GM12892 (cell line): ENCODE results near the gene FSIP1. TPM values are rescaled to one million over a fixed set of nuclear protein-coding genes. Genes with fewer than 3 reads are reported as not detected.
A peak's percentile ranks its signal among the peaks of the same experiment; 100 is the strongest.
"Not testable (repeated sequence)": the region's sequence is repeated elsewhere in the genome, so short reads cannot be mapped to it uniquely, and the experiment has no call there.

ENCODE experiments used
- DNase-seq: peaks from one replicate; pipeline ENCODE4 v3.0.0; 2011; ENCODE audit not compliant: insufficient read length
- FAIRE-seq: peaks from 2 replicates; lab custom pipeline; 2011; peaks lifted over from hg19 to GRCh38; lab: Jason Lieb, UNC
- POLR2A ChIP-seq: IDR thresholded peaks from 2 replicates; pipeline ENCODE4 v1.6.1; 2011; ENCODE audit warnings: low read depth, low read length, control low read depth
- POLR2AphosphoS5 ChIP-seq: IDR thresholded peaks from 2 replicates; pipeline ENCODE4 v1.6.1; 2011; ENCODE audit warnings: low read depth, low read length, control low read depth
- TAF1 ChIP-seq: IDR thresholded peaks from 2 replicates; pipeline ENCODE4 v1.6.1; 2011; ENCODE audit warnings: low read depth, mild to moderate bottlenecking, control low read depth, low read length, borderline replicate concordance
- polyA plus RNA-seq: library from polyadenylated mRNA; unstranded; fragments of >200 nt; gene quantifications from one replicate; pipeline ENCODE4 v1.2.1, GENCODE V29; 2012; ENCODE audit warnings: missing spikeins, inconsistent platforms; ENCODE audit not compliant: missing spikeins

FSIP1 gene
- not detected for polyA plus RNA-seq

DNA sequence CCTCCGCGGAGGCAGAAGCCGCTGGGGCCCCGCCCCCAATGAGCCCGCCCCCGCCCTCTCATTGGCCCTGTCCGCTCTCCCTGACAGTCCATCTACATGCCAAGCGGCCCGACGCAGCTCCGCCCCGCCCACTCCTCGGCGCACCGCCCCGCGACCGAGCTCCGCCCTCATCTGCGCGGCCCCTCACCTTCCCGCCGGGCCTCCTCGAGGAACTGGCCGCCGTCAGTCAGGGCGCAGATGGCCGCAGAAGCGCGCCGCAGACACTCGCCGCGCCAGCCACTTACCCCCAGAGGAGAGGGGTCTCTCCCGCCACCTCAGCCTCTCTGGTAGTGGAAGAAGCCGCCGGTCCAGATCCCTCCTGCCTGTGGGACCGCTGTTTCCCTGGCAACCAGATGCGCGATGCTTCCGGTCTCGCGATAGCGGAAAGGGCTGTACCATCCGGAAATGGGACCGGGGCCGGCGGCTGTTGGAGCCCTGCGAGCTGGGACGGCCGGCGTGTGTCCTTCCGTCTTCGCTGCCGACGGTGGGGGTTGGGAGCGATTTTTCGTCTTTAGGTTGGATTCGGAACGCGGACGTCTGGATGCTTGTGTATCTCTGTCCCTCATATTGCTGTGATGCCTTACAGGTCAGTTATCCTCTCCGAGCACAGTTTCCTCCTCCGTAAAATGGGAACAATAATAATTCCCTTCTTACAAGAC, at the start of gene FSIP1:
FSIP1 (minus strand) TSS at position 401 of the 698 bp plus-strand sequence. CDS start 6,317 bp downstream, outside the sequence.
- DNase-seq, result peak; percentile 91
- TF ChIP-seq POLR2A (peak; percentile 89), TAF1 (peak; percentile 79; the same call in 1 of the 2 replicates), POLR2AphosphoS5 (peak; percentile 90)
- FAIRE-seq, result peak; percentile 96

DNA sequence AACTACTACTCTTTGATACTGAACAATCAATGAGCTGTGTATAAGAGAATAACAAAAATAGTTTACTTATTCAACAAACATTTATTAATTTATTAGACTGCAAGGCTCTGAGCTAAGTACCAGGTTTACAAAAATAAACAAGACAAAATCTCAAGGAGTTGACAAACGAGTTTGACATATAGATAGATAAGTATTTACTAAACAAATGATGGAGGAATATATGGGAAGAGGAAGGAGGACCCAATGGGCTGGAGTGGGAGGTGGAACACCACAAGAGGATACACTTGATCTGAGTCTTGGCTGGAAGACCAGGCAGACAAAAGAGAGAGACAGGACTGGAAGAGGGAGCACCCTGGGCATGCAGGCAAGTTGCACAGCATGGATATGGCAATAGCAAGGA, 47.5 kb upstream of the FSIP1 start:
- DNase-seq (no peak), FAIRE-seq (no peak)
- TF ChIP-seq TAF1, result no peak
- no peak for TF ChIP-seq POLR2AphosphoS5
- TF ChIP-seq POLR2A, result no peak

DNA sequence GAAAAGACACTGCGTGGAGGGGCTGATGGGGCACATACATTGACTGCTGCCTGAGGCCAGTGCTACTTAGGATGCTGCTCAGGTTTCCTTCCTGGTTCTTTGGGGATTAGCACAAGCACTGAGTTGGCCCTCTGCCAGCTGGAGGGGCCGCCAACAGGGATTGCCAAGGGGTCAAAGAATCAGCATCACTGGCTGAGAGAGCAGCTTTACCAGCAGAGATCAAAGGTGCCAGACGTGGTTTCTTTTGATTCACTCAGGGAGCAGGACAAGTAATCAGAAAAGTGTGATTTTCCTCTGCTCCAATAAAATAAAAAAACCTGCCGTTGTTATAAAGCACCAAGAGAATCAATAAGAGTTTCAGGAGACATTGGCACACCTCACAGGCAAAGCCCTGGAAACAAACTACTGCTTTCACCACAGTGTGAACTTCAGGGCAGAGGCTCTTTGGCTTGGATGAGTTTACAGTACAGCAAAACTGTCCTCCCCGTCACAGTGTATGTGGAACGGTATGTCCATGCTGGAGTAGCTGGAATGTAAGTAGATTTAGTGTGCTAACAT, 45.8 kb upstream of the FSIP1 start:
- DNase-seq, result no peak
- no peak for FAIRE-seq
- TF ChIP-seq POLR2A (no peak), TAF1 (no peak), POLR2AphosphoS5 (no peak)

DNA sequence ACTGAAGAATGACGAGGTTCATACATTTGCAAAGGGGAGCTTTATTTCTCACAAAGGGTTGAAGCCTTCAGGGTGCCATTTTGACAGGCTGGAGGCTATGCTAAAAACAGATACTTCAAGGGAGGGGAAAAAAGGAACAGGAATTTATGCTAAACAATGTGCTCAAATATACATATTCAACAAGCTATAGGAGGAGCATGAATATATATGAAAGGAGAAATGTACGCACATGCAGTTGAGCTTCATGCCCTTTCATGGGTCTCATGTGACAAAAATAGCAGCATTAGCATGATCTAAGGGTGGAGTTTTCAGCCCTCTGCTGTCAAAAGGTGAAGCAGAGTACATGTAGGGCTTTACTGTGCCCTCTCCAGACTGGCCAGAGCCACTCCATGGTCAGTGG, 44.3 kb upstream of the FSIP1 start:
- FAIRE-seq (no peak), DNase-seq (no peak)
- TF ChIP-seq TAF1, result no peak
- TF ChIP-seq POLR2AphosphoS5, result no peak
- TF ChIP-seq POLR2A, result no peak

DNA sequence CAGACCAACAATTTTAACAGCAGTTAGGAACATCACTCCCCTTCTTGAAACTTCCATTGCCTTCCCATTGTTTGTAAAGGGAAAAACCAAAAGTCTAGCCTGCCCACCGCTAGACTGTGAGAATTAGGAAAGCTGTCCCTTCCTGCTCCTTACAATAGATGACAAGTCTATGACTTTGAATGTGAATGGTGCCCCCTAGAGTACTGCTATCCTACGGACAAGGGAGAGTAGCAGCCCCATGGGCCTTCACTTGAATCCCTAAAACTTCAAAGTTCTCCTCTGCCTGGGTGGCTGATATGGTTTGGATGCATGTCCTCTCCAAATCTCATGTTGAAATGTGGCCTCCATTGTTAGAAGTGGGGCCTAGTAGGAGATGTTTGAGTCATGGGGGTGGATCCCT, 41.0 kb upstream of the FSIP1 start:
- TF ChIP-seq TAF1 (no peak), POLR2A (no peak), POLR2AphosphoS5 (no peak)
- no peak for FAIRE-seq
- DNase-seq, result no peak

DNA sequence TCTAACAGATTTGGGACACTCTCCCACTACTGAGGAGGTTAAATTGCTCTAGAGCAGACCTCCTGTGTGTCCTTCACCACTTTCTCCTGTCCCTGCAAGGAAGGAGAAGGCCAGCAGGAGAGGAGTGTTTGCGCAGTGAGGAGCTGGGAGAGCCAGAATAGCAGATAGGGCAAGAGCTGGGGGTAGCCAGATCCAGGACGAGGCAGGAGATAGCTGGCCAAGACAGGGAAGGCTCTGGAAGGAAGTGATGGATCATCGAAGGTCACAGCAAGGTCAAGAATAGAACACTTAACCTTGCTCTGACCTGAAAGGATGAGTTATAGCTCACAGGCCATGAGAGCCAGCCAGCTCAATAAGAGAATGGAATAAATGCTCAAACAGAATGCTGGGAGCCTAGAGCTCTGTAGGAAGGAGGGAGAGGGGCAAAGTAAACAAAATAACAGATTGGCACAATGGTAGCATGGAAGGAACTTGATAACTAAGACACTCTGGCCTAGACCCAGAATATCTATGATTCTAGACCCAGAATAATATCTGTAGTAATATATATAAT, 37.5 kb upstream of the FSIP1 start:
- no peak for FAIRE-seq
- no peak for DNase-seq
- TF ChIP-seq POLR2A, result no peak
- no peak for TF ChIP-seq TAF1
- no peak for TF ChIP-seq POLR2AphosphoS5

DNA sequence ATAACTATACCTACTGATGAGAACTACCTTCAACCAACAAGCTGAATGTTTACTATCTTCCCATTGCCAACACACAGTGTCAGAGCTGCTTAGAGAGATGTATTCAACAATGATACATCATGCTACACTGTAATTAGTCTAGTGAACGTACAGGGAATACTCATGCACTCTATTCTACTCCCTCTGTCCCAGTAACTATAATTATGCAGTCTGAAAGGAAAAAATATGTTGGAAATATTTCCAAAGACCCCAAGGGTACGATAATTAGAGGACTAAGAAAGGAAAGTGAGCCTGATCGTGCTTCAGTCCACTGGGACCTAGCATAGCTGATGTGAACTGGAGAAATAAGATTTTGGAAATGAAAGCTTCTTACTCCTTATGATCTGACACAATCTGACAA, 36.9 kb upstream of the FSIP1 start:
- FAIRE-seq (no peak), DNase-seq (no peak)
- TF ChIP-seq POLR2A (no peak), POLR2AphosphoS5 (no peak), TAF1 (no peak)

DNA sequence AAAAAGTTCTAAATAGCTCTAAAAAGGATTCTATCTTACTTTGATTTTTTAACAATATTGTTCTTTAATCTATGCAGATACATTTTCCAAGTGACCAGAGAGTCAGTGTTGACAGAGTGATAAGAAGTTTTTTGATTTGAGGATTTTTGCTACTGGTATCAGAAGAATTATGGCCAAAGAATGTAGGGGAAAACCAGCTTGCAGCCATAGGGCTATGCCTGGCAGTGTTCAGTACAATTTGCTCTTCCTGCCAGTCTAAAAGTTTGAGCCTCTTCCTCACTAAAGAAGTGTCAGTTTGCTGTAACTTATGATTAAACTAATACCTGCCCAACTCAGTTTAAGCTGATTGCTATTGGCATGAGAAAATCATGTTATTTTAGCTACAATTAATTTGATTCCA, 35.3 kb upstream of the FSIP1 start:
- FAIRE-seq (peak; percentile 36), DNase-seq (no peak)
- TF ChIP-seq TAF1, result no peak

DNA sequence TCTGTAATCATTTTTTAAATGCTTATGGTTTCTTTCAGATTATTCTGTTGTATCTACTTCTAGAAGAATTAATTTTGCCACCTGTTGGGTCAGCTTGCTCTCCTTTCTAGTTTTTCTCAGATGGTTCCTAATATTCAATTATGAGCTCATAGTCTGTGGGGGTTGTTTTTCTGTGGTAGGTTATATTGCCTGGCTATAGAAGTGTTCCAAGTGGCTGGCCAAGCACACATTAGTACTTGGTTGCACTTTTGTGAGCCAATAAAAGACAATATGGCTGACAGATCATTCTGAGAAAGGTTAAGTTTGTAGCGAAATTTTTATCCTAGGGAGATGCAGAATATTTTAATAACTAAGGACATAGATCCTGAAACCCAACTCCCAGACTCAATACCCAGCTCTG, 31.8 kb upstream of the FSIP1 start:
- DNase-seq, result no peak
- FAIRE-seq, result no peak
- no peak for TF ChIP-seq POLR2A
- no peak for TF ChIP-seq POLR2AphosphoS5
- TF ChIP-seq TAF1, result no peak

DNA sequence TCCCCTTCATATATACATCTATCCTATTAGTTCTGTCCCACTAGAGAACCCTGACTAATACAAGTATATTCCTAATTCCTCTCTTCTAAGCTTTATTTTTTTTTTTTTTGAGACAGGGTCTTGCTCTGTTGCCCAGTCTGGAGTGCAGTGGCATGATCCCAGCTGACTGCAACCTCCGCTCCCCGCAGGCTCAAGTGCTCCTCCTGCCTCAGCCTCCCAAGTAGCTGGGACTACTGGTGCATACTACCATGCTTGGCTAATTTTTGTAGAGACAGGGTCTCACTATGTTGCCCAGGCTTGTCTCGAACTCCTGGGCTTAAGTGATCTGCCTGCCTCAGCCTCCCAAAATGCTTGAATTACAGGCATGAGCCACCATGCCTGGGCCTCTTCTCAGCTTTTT, 30.0 kb upstream of the FSIP1 start:
- not testable (repeated sequence) for FAIRE-seq, DNase-seq

DNA sequence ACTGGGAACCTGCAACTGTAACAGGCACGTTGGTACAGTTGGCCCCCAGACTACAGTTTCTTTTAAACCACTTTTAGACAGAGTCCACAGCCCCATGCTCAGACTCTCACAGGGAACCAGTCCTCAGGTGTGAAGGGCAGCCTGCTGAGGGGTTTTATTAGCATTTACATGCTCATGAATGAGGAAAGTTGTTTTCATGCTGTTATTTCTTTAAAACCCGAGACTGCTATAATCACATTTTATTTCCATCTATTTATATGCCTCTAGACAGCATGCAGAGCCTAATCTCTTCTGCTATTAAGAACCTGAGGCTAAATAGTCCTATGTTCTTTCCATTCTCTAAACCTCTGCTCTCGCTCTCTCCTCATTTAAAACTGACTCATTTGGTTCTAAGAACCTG, 26.3 kb upstream of the FSIP1 start:
- TF ChIP-seq POLR2AphosphoS5, result no peak
- no peak for TF ChIP-seq TAF1
- no peak for TF ChIP-seq POLR2A
- no peak for FAIRE-seq
- no peak for DNase-seq

DNA sequence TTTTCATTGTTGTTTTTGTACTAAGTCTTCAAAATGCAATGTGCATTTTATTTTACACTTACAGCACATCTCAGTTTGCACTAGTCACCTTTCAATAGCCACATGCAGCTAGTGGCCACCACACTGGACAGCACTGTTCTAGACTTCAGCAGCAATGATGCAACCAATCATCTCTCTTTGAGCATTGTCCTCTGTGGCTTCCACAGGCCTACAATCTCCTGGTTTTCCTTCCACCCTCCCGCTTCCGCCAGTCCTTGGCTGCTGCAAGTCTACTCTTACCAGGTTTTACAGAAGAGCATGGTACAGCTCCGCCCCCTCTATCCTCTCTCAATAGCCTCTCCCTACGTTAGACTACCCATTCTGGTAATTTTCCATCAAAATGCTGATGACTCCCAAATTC, 25.1 kb upstream of the FSIP1 start:
- no peak for TF ChIP-seq TAF1
- no peak for TF ChIP-seq POLR2A
- TF ChIP-seq POLR2AphosphoS5, result no peak
- DNase-seq (no peak), FAIRE-seq (no peak)
